Lower lobe of right lung (tissue), 1 donor: ENCODE measurements around the gene TCEAL3. TPM values are rescaled to one million over a fixed set of nuclear protein-coding genes. Genes with fewer than 3 reads are reported as not detected.

Experiments used
- total RNA-seq: library from RNA; stranded (reverse); fragmentation: NEBNext Ultra II Directional; extraction: Animal tissue kit (Norgen Biotek cat#: 25700); gene quantifications from one replicate; pipeline ENCODE4 v1.2.1, GENCODE V29; 2021
- donor health status: DM: no; HTN: yes; CAD: no; lungs with severe emphysema.

TCEAL3 gene
- total RNA-seq, 1 donor from 2014 or later, result 19.1 TPM

Other genes with a start within 250 kb of the TCEAL3 start
- gene BEX3, start 231.4 kb upstream of the TCEAL3 start, total RNA-seq, result 93.9 TPM
- 0.53 TPM for gene RAB40A, start 88.5 kb upstream of the TCEAL3 start, total RNA-seq
- gene TCEAL4, start 22.4 kb upstream of the TCEAL3 start, total RNA-seq, result 58.7 TPM
- 25.5 TPM for gene TCEAL1, start 21.0 kb downstream of the TCEAL3 start, total RNA-seq
- 166 TPM for gene MORF4L2, start 78.7 kb downstream of the TCEAL3 start, total RNA-seq
- gene TMEM31, start 102.9 kb downstream of the TCEAL3 start, total RNA-seq, result not detected
- 0.59 TPM for gene PLP1, start 168.9 kb downstream of the TCEAL3 start, total RNA-seq
- gene RAB9B, start 224.3 kb downstream of the TCEAL3 start, total RNA-seq, result 0.59 TPM